Testis (tissue), 2 donors: ENCODE data around the gene ELF3.

ENCODE experiments used
- CTCF ChIP-seq, 3 experiments: fragments of 450-650 bp in 2 of 3; fragments of 200-600 bp in 1 of 3; sonication (generic) in 1 of 3; IDR thresholded peaks; one replicate each; pipeline ENCODE4 v1.5.1; 2016 to 2019; ENCODE audit warnings: antibody characterized with exemption in 3 of 3, mild to moderate bottlenecking in 2 of 3, moderate library complexity in 1 of 3
- POLR2A ChIP-seq: fragments of 450-650 bp; IDR thresholded peaks from one replicate; pipeline ENCODE4 v1.6.1; 2017; ENCODE audit warnings: antibody characterized with exemption, mild to moderate bottlenecking, moderate library complexity

- no peak for TF ChIP-seq CTCF (IDR thresholded peaks at IDR 0.05)
- no peak for TF ChIP-seq POLR2A
Measured at GRCh38 chr1:201990427-201990826, 20.0 kb upstream of the ELF3 start.
